Endothelial cell of umbilical vein (primary cell): ENCODE data around the gene FAM114A1. TPM values are rescaled to one million over a fixed set of nuclear protein-coding genes. Genes with fewer than 3 reads are reported as not detected.

Experiments
- BruUV-seq: library from RNA; stranded (reverse); fragments of 400-500 nt; replicated peaks from 2 replicates; lab custom pipeline; 2021; lab: Mats Ljungman, UMichigan
- CTCF ChIA-PET: fragments of 300-600, 350-600 bp; sonication (Branson Sonifier 250); formaldehyde crosslinking; loops from one replicate; lab custom pipeline; 2021; ENCODE audit warnings: antibody characterized with exemption, inconsistent platforms; lab: Charles Lee
- POLR2A ChIA-PET: fragments of 300-600, 350-600 bp; sonication (Branson Sonifier 250); formaldehyde crosslinking; loops from one replicate; lab custom pipeline; 2021; ENCODE audit warnings: antibody characterized with exemption, inconsistent platforms; lab: Charles Lee
- DNase-seq: peaks from one replicate; pipeline ENCODE4 v3.0.0-alpha.2; 2011; ENCODE audit warnings: low read depth, low spot score
- FAIRE-seq: peaks from 2 replicates; lab custom pipeline; 2011; peaks lifted over from hg19 to GRCh38; lab: Jason Lieb, UNC
- H2AFZ ChIP-seq: 2 replicates; pipeline ENCODE4 v1.6.0; 2012; ENCODE audit warnings: low read depth, low read length, control low read depth, inconsistent platforms
- H3K27ac ChIP-seq: 2 replicates; pipeline ENCODE4 v1.5.1; 2011; ENCODE audit warnings: low read depth, mild to moderate bottlenecking, control low read depth, low read length, moderate library complexity; ENCODE audit not compliant: insufficient read depth
- H3K27me3 ChIP-seq, 2 experiments: 2 replicates each; pipeline versions ENCODE4 v1.6.0 to v1.6.1; 2011; ENCODE audit warnings: low read length in 2 of 2, mixed read lengths in 1 of 2; ENCODE audit not compliant: control insufficient read depth in 2 of 2, insufficient read depth in 2 of 2
- H3K36me3 ChIP-seq, 2 experiments: 2 replicates in 1 of 2; 3 replicates in 1 of 2; pipeline ENCODE4 v1.5.1; 2011; ENCODE audit warnings: low read length in 2 of 2, mild to moderate bottlenecking in 1 of 2, moderate library complexity in 1 of 2; ENCODE audit not compliant: control insufficient read depth in 2 of 2, insufficient read depth in 2 of 2; ENCODE audit errors: extremely low read depth in 1 of 2
- H3K4me1 ChIP-seq: 3 replicates; pipeline ENCODE4 v1.5.1; 2011; ENCODE audit warnings: mild to moderate bottlenecking, low read length; ENCODE audit not compliant: control insufficient read depth, insufficient read depth; ENCODE audit errors: extremely low read depth
- H3K4me2 ChIP-seq: 2 replicates; pipeline ENCODE4 v1.6.1; 2011; ENCODE audit warnings: low read length, control low read depth, mixed read lengths; ENCODE audit not compliant: insufficient read depth
- H3K4me3 ChIP-seq, 3 experiments: fragments of 200-600 bp in 1 of 3; sonication (generic), shearing (Covaris generic) in 1 of 3; replicated peaks in 1 of 3; 2 replicates each; pipeline ENCODE4 v1.5.1; 2011 to 2016; ENCODE audit warnings: control low read depth in 3 of 3, low read length in 3 of 3, mild to moderate bottlenecking in 2 of 3, inconsistent platforms in 1 of 3, low read depth in 1 of 3, moderate library complexity in 1 of 3; ENCODE audit not compliant: insufficient read depth in 1 of 3
- H3K79me2 ChIP-seq: 2 replicates; pipeline ENCODE4 v1.6.0; 2012; ENCODE audit warnings: low read length, inconsistent platforms; ENCODE audit not compliant: control insufficient read depth, insufficient read depth
- H3K9ac ChIP-seq: replicated peaks from 2 replicates; pipeline ENCODE3; 2011; ENCODE audit warnings: low read length, control low read depth; ENCODE audit not compliant: insufficient read depth; ENCODE audit errors: extremely low read depth
- H3K9me1 ChIP-seq: replicated peaks from 3 replicates; pipeline ENCODE4 v1.6.0; 2011; ENCODE audit warnings: mild to moderate bottlenecking, low read length; ENCODE audit not compliant: control insufficient read depth, insufficient read depth; ENCODE audit errors: extremely low read depth
- H3K9me3 ChIP-seq: replicated peaks from 2 replicates; pipeline ENCODE4 v1.5.1; 2012; ENCODE audit warnings: low read length, inconsistent platforms; ENCODE audit not compliant: control insufficient read depth, insufficient read depth
- H4K20me1 ChIP-seq: replicated peaks from 2 replicates; pipeline ENCODE3; 2011; ENCODE audit warnings: mild to moderate bottlenecking, low read length; ENCODE audit not compliant: control insufficient read depth, insufficient read depth; ENCODE audit errors: extremely low read depth
- CTCF ChIP-seq, 2 donors: IDR thresholded peaks; 1 replicate in 1 of 2; 2 replicates in 1 of 2; pipeline ENCODE4 v1.5.1; 2011; ENCODE audit warnings: low read length in 2 of 2, mild to moderate bottlenecking in 2 of 2, moderate library complexity in 2 of 2, control low read depth in 1 of 2, inconsistent platforms in 1 of 2, low read depth in 1 of 2; ENCODE audit not compliant: insufficient read depth in 1 of 2; ENCODE audit errors: extremely low read depth in 1 of 2
- EZH2 ChIP-seq: IDR thresholded peaks from 2 replicates; pipeline ENCODE4 v1.6.1; 2012; ENCODE audit warnings: borderline replicate concordance, low read depth, mild to moderate bottlenecking, moderate library complexity, low read length, inconsistent platforms; ENCODE audit not compliant: severe bottlenecking
- FOS ChIP-seq: IDR thresholded peaks from 2 replicates; pipeline ENCODE4 v1.6.1; 2011; ENCODE audit warnings: mild to moderate bottlenecking, low read length, moderate library complexity, borderline replicate concordance; ENCODE audit not compliant: insufficient read depth
- JUN ChIP-seq: IDR thresholded peaks from 2 replicates; pipeline ENCODE4 v1.6.1; 2011; ENCODE audit warnings: borderline replicate concordance, low read depth; ENCODE audit not compliant: insufficient read length, insufficient read depth
- MAX ChIP-seq: IDR thresholded peaks from 2 replicates; pipeline ENCODE4 v1.6.1; 2011; ENCODE audit not compliant: insufficient read depth, insufficient read length
- POLR2A ChIP-seq: IDR thresholded peaks from 2 replicates; pipeline ENCODE4 v1.6.1; 2012; ENCODE audit warnings: low read depth, mild to moderate bottlenecking, control low read depth, low read length
- POLR2AphosphoS5 ChIP-seq: IDR thresholded peaks from 2 replicates; pipeline ENCODE4 v1.6.1; 2012; ENCODE audit warnings: low read depth, mild to moderate bottlenecking, control low read depth, low read length, moderate library complexity; ENCODE audit not compliant: insufficient read depth
- dilution Hi-C: fragments of 300-500 bp; cut with MboI; formaldehyde crosslinking; loops from one replicate; pipeline ENCODE4 v1.15.0; 2019; ENCODE audit warnings: low sequenced_read_pairs; ENCODE audit not compliant: extremely low pct_ligation_motif_present
- intact Hi-C: fragments of 100-400 bp; cut with micrococcal nuclease; formaldehyde crosslinking; loops from one replicate; pipeline ENCODE4 v1.10.0; 2022
- polyA plus RNA-seq, 4 experiments: library from polyadenylated mRNA; depleted of rRNA in 3 of 4; stranded (reverse) in 3 of 4; unstranded in 1 of 4; fragments of >200 nt; gene quantifications; 2 replicates each; pipeline versions ENCODE4 v1.2.1 to v1.2.3, GENCODE V29; 2011 to 2012; ENCODE audit warnings: missing spikeins in 1 of 4
- total RNA-seq: library from RNA; stranded (reverse); gene quantifications from 2 replicates; pipeline ENCODE4 v1.2.3, GENCODE V29; 2021

Gene FAM114A1
- total and polyA plus RNA-seq, 2 donors (not counting 3 experiments of a cell fraction or from before 2014, with no cell fraction given), result 99.2 to 118 TPM

- Histone ChIP-seq H3K36me3 (no peaks in the 10 kb centered on the region), H3K27me3 (no peaks in the 10 kb centered on the region), H3K9me1 (no peaks in the 10 kb centered on the region), H3K79me2 (no peaks in the 10 kb centered on the region), H3K9ac (no peak overlapping the region), H3K27ac (no peak overlapping the region), H3K4me1 (peaks cover 24% of the 10 kb centered on the region), H3K4me2 (no peak overlapping the region), H2AFZ (no peak overlapping the region), H3K9me3 (no peaks in the 10 kb centered on the region), H4K20me1 (no peaks in the 10 kb centered on the region), H3K4me3 (no peak overlapping the region)
- TF ChIP-seq MAX (no peak), EZH2 (no peak), FOS (no peak), POLR2AphosphoS5 (no peak), CTCF (IDR thresholded peaks at IDR 0.05; ENCODE audit: extremely low read depth in 1 of 2, insufficient read depth in 1 of 2, low read depth in 1 of 2, low read length in 2 of 2) (no peak), JUN (no peak), POLR2A (no peak)
- dilution Hi-C loops (no loop called here), intact Hi-C loops (loop anchor here (5.0 kb wide), 2 partner anchors 678 to 793 kb away; no protein-coding TSS in a partner anchor)
- ChIA-PET POLR2A (interaction anchor here (0.6 kb wide), 1 partner anchor 865 kb away, joined by 7 read pairs; no protein-coding TSS in a partner anchor), CTCF (interaction anchor here (0.6 to 2.9 kb wide), 17 partner anchors 12 to 786 kb away, joined by 3 to 71 read pairs (median 4); partner anchors contain the start of genes FAM114A1 and TLR10)
- no TSS peak for BruUV-seq
- no peak for FAIRE-seq
- no peak for DNase-seq
These were observed 12.1 kb upstream of the FAM114A1 start for GRCh38 chr4:38855466-38855865.
